Trophoblast cell (in vitro differentiated cells and primary cell): Measurements from ENCODE around the gene EXT2.

Experiments
- DNase-seq, 2 donors: peaks; one replicate each; pipeline ENCODE4 v3.0.0-alpha.2; 2016
- H2AFZ ChIP-seq: 2 replicates; pipeline ENCODE4 v1.6.1; 2013; ENCODE audit warnings: low read length, moderate library complexity, mild to moderate bottlenecking; ENCODE audit not compliant: insufficient read depth, poor library complexity
- H2AK5ac ChIP-seq: 2 replicates; pipeline ENCODE4 v1.6.1; 2013; ENCODE audit warnings: mild to moderate bottlenecking, low read length
- H2BK120ac ChIP-seq: 2 replicates; pipeline ENCODE4 v1.6.1; 2013; ENCODE audit warnings: low read length, mild to moderate bottlenecking, moderate library complexity; ENCODE audit not compliant: insufficient read depth, poor library complexity
- H2BK12ac ChIP-seq: 2 replicates; pipeline ENCODE4 v1.6.1; 2013; ENCODE audit warnings: mild to moderate bottlenecking, low read length, moderate library complexity
- H2BK5ac ChIP-seq: 2 replicates; pipeline ENCODE4 v1.6.1; 2013; ENCODE audit warnings: low read length, low read depth, moderate library complexity, mild to moderate bottlenecking; ENCODE audit not compliant: poor library complexity
- H3K14ac ChIP-seq: 2 replicates; pipeline ENCODE4 v1.6.1; 2013; ENCODE audit warnings: mild to moderate bottlenecking, low read length
- H3K18ac ChIP-seq: 2 replicates; pipeline ENCODE4 v1.6.1; 2013; ENCODE audit warnings: mild to moderate bottlenecking, low read length
- H3K23ac ChIP-seq: 2 replicates; pipeline ENCODE4 v1.6.1; 2013; ENCODE audit warnings: low read length
- H3K27ac ChIP-seq: 2 replicates; pipeline ENCODE4 v1.5.1; 2013; ENCODE audit warnings: low read depth, mild to moderate bottlenecking, inconsistent platforms, low read length, moderate library complexity
- H3K27me3 ChIP-seq: 2 replicates; pipeline ENCODE4 v1.6.1; 2013; ENCODE audit warnings: inconsistent platforms, mild to moderate bottlenecking, low read length, moderate library complexity; ENCODE audit not compliant: insufficient read depth
- H3K36me3 ChIP-seq, 2 experiments: 1 replicate in 1 of 2; 2 replicates in 1 of 2; pipeline ENCODE4 v1.6.1; 2013; ENCODE audit warnings: low read length in 2 of 2, mild to moderate bottlenecking in 2 of 2, moderate library complexity in 1 of 2; ENCODE audit not compliant: insufficient read depth in 2 of 2, control insufficient read depth in 1 of 2
- H3K4ac ChIP-seq: 2 replicates; pipeline ENCODE4 v1.6.1; 2013; ENCODE audit warnings: low read depth, mild to moderate bottlenecking, low read length, moderate library complexity
- H3K4me1 ChIP-seq, 2 experiments: 1 replicate in 1 of 2; 2 replicates in 1 of 2; pipeline ENCODE4 v1.6.1; 2013; ENCODE audit warnings: low read length in 2 of 2, mild to moderate bottlenecking in 2 of 2, moderate library complexity in 1 of 2; ENCODE audit not compliant: insufficient read depth in 2 of 2, control insufficient read depth in 1 of 2
- H3K4me2 ChIP-seq: 2 replicates; pipeline ENCODE4 v1.6.1; 2013; ENCODE audit warnings: inconsistent platforms, mild to moderate bottlenecking, low read length, moderate library complexity
- H3K4me3 ChIP-seq: 2 replicates; pipeline ENCODE4 v1.5.1; 2013; ENCODE audit warnings: mild to moderate bottlenecking, low read depth, low read length, inconsistent platforms
- H3K79me1 ChIP-seq: one replicate; pipeline ENCODE4 v1.6.1; 2013; ENCODE audit warnings: low read length
- H3K79me2 ChIP-seq: 2 replicates; pipeline ENCODE4 v1.6.1; 2013; ENCODE audit warnings: low read length, mild to moderate bottlenecking; ENCODE audit not compliant: control insufficient read depth, insufficient read depth, poor library complexity
- H3K9ac ChIP-seq: 2 replicates; pipeline ENCODE4 v1.6.1; 2013; ENCODE audit warnings: mild to moderate bottlenecking, low read length
- H3K9me3 ChIP-seq: 2 replicates; pipeline ENCODE4 v1.6.1; 2013; ENCODE audit warnings: low read depth, mild to moderate bottlenecking, control low read depth, inconsistent platforms, low read length; ENCODE audit not compliant: insufficient read depth
- H4K12ac ChIP-seq: 2 replicates; pipeline ENCODE4 v1.6.1; 2013; ENCODE audit warnings: low read depth, mild to moderate bottlenecking, low read length, moderate library complexity
- H4K8ac ChIP-seq: 2 replicates; pipeline ENCODE4 v1.6.1; 2013; ENCODE audit warnings: low read depth, mild to moderate bottlenecking, low read length, moderate library complexity
- H4K91ac ChIP-seq: one replicate; pipeline ENCODE4 v1.6.1; 2013; ENCODE audit warnings: low read depth, mild to moderate bottlenecking, low read length, moderate library complexity
- WGBS: extraction: QIAGEN DNeasy Blood & Tissue Kit; methylation state at CpG from one replicate; pipeline ENCODE4 v1.1.7; 2013; ENCODE audit warnings: missing lambda C conversion rate; ENCODE audit not compliant: insufficient read length, insufficient coverage; ENCODE audit errors: extremely low coverage; 5-methylcytosine and 5-hydroxymethylcytosine counted together

EXT2 gene

DNA sequence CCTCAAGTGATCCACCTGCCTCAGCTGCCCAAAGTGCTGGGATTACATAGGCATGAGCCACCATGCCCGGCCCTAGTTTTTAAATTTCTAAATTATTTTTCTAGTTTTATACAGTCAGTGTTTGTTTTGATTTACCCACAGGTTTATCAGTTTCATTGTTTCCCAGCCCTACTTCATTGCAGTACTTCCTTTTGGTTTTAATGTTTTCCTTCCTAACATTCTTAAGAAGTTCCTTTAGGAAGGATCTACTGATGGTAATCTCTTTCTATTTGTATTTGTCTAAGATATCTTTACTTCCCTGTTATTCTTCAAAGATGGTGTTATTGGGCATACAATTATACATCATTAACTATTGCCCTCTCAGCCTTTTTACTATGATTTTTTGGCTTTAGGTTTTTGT is 4.9 kb upstream of the EXT2 start:
- no peak overlapping the region for H3K9ac ChIP-seq
- H2AK5ac ChIP-seq = no peak overlapping the region
- H2AFZ ChIP-seq = no peak overlapping the region
- H3K18ac ChIP-seq = no peak overlapping the region
- no peak overlapping the region for H2BK120ac ChIP-seq
- WGBS = no CpG with 5 or more reads among the region's 1 CpG
- H4K91ac ChIP-seq = no peak overlapping the region
- H3K27me3 ChIP-seq = no peaks in the 10 kb centered on the region
- no peak overlapping the region for H4K12ac ChIP-seq
- H3K23ac ChIP-seq = no peak overlapping the region
- no peak overlapping the region for H3K4me2 ChIP-seq
- no peak overlapping the region for H4K8ac ChIP-seq
- H3K79me2 ChIP-seq = peaks cover under 1% of the 10 kb centered on the region
- H3K4me1 ChIP-seq = no peaks in the 10 kb centered on the region
- no peak overlapping the region for H3K4ac ChIP-seq
- H2BK12ac ChIP-seq = no peak overlapping the region
- no peak overlapping the region for H3K14ac ChIP-seq
- DNase-seq = no peak
- no peak overlapping the region for H3K4me3 ChIP-seq
- H3K27ac ChIP-seq = no peak overlapping the region
- H3K9me3 ChIP-seq = no peaks in the 10 kb centered on the region
- H3K36me3 ChIP-seq = no peaks in the 10 kb centered on the region
- H2BK5ac ChIP-seq = no peak overlapping the region
- peaks cover under 1% of the 10 kb centered on the region for H3K79me1 ChIP-seq

GRCh38 chr11:44094260-44094868 is 1.1 kb upstream of the EXT2 start:
- Histone ChIP-seq H3K14ac (no peak overlapping the region), H3K36me3 (no peaks in the 10 kb centered on the region), H3K4me1 (peaks cover 4% of the 10 kb centered on the region in 2 experiments), H4K8ac (no peak overlapping the region), H3K79me2 (peaks cover 7% of the 10 kb centered on the region), H3K79me1 (peaks cover 4% of the 10 kb centered on the region), H2BK5ac (no peak overlapping the region), H3K18ac (no peak overlapping the region), H3K9ac (no peak overlapping the region), H3K4ac (no peak overlapping the region), H4K12ac (no peak overlapping the region), H3K4me3 (no peak overlapping the region), H2BK120ac (no peak overlapping the region), H2AFZ (no peak overlapping the region), H3K27me3 (no peaks in the 10 kb centered on the region), H3K27ac (no peak overlapping the region), H2AK5ac (no peak overlapping the region), H3K9me3 (no peaks in the 10 kb centered on the region), H2BK12ac (no peak overlapping the region), H4K91ac (no peak overlapping the region), H3K4me2 (no peak overlapping the region), H3K23ac (no peak overlapping the region)
- WGBS = no CpG with 5 or more reads among the region's 11 CpGs
- peak; percentile 82 to 98 for DNase-seq

GRCh38 chr11:44096360-44097185 is 1.1 kb downstream of the EXT2 start:
- H2BK120ac ChIP-seq = no peak overlapping the region
- no peaks in the 10 kb centered on the region for H3K36me3 ChIP-seq
- H3K27me3 ChIP-seq = no peaks in the 10 kb centered on the region
- peak overlapping the region; percentile 20 for H4K91ac ChIP-seq
- H3K79me1 ChIP-seq = peaks cover 4% of the 10 kb centered on the region
- peak overlapping the region; percentile 100 for H3K4me3 ChIP-seq
- peak in 1 of 2 donors; percentile 56 for DNase-seq
- H3K79me2 ChIP-seq = peaks cover 7% of the 10 kb centered on the region
- H2BK5ac ChIP-seq = no peak overlapping the region
- peak overlapping the region; percentile 9 for H2AK5ac ChIP-seq
- no peak overlapping the region for H2BK12ac ChIP-seq
- WGBS = no CpG with 5 or more reads among the region's 18 CpGs
- peak overlapping the region; percentile 55 for H4K12ac ChIP-seq
- H3K14ac ChIP-seq = no peak overlapping the region
- H2AFZ ChIP-seq = peak overlapping the region; percentile 47
- peak overlapping the region; percentile 11 for H3K18ac ChIP-seq
- H3K4me1 ChIP-seq = peaks cover 4% of the 10 kb centered on the region in 2 experiments
- no peak overlapping the region for H3K27ac ChIP-seq
- H3K23ac ChIP-seq = no peak overlapping the region
- H3K9me3 ChIP-seq = no peaks in the 10 kb centered on the region
- H3K4me2 ChIP-seq = peak overlapping the region; percentile 70
- H4K8ac ChIP-seq = peak overlapping the region; percentile 73
- H3K9ac ChIP-seq = no peak overlapping the region
- peak overlapping the region; percentile 1 for H3K4ac ChIP-seq

DNA sequence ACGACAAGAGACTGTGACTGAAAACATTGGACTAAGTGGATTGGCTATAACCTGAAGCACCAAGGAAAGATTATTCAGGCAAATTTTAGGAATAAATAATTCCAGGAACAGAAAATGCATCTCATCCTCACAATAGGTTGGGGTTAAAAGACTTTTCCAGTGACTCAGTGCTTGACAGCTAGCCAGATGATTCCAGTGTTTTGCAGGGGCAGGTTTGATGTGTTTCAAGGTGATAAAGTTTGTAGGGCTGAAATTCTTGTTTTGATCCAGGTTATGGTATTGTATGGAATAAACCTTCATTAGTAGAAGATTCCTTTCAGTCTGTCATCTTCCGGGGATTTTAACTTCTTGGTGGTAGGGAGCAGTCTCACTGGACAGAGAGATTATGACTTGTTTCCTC is 2.3 kb downstream of the EXT2 start:
- H4K91ac ChIP-seq = no peak overlapping the region
- no CpG with 5 or more reads among the region's 2 CpGs for WGBS
- no peak overlapping the region for H3K4ac ChIP-seq
- H4K8ac ChIP-seq = no peak overlapping the region
- H3K79me1 ChIP-seq = peaks cover 4% of the 10 kb centered on the region
- H3K9ac ChIP-seq = no peak overlapping the region
- no peaks in the 10 kb centered on the region for H3K27me3 ChIP-seq
- no peak overlapping the region for H2AFZ ChIP-seq
- no peak overlapping the region for H3K14ac ChIP-seq
- H2BK120ac ChIP-seq = no peak overlapping the region
- no peak overlapping the region for H2AK5ac ChIP-seq
- no peak overlapping the region for H2BK12ac ChIP-seq
- no peak overlapping the region for H2BK5ac ChIP-seq
- no peak for DNase-seq
- H3K4me1 ChIP-seq = peaks cover 4% of the 10 kb centered on the region in 2 experiments
- H3K79me2 ChIP-seq = peaks cover 7% of the 10 kb centered on the region
- H3K36me3 ChIP-seq = no peaks in the 10 kb centered on the region
- H4K12ac ChIP-seq = no peak overlapping the region
- H3K23ac ChIP-seq = no peak overlapping the region
- H3K4me2 ChIP-seq = no peak overlapping the region
- H3K4me3 ChIP-seq = no peak overlapping the region
- H3K18ac ChIP-seq = no peak overlapping the region
- H3K9me3 ChIP-seq = no peaks in the 10 kb centered on the region
- no peak overlapping the region for H3K27ac ChIP-seq
